WERI-Rb-1 (cell line): ENCODE data around the gene CYP2A6.
"Not testable (repeated sequence)": the region's sequence is repeated elsewhere in the genome, so short reads cannot be mapped to it uniquely, and the experiment has no call there.

ENCODE experiments used
- DNase-seq: peaks from one replicate; pipeline ENCODE4 v3.0.0-alpha.2; 2020
- H3K27ac ChIP-seq: fragments of 250-450 bp; sonication (Bioruptor Pico); 2 replicates; pipeline ENCODE4 v1.5.1; 2020; ENCODE audit warnings: mild to moderate bottlenecking, moderate library complexity
- H3K27me3 ChIP-seq: fragments of 250-450 bp; sonication (Bioruptor Pico); 2 replicates; pipeline ENCODE4 v1.5.1; 2021; ENCODE audit warnings: mild to moderate bottlenecking, low read depth, moderate library complexity; ENCODE audit not compliant: insufficient read depth, severe bottlenecking
- H3K36me3 ChIP-seq: fragments of 250-450 bp; sonication (Bioruptor Pico); 2 replicates; pipeline ENCODE4 v1.5.1; 2020; ENCODE audit warnings: mild to moderate bottlenecking, moderate library complexity
- H3K4me3 ChIP-seq: 2 replicates; pipeline ENCODE4 v1.5.1; 2011; ENCODE audit warnings: low read depth, mild to moderate bottlenecking, control low read depth, low read length
- H3K9me3 ChIP-seq: fragments of 250-450 bp; sonication (Bioruptor Pico); 2 replicates; pipeline ENCODE4 v1.5.1; 2021; ENCODE audit warnings: mild to moderate bottlenecking, moderate library complexity; ENCODE audit not compliant: severe bottlenecking
- CTCF ChIP-seq: IDR thresholded peaks from 2 replicates; pipeline ENCODE4 v1.5.1; 2011; ENCODE audit warnings: low read depth, mild to moderate bottlenecking, control low read depth, inconsistent platforms, low read length

CYP2A6 gene

DNA sequence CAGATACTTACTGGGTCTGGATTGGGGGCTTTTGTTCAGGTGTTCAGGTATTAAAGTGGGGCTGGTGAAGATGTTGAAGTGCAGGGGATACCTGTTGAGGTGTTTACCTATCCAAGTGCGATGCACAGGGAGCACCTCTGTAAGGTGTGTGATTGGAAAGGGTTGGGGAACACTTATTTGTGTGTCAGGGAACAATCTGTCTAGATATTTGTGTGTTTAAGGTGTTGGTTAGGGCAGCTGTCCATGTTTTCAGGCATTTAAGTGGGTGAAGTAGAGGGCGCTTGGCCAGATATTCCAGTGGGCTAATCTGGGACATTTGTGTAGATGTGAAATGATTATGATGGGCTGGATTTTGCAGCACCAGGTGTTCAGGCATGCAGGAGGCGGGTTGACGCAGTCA lies 29.1 kb upstream of the CYP2A6 start:
- H3K9me3 ChIP-seq, H3K36me3 ChIP-seq, DNase-seq, H3K27me3 ChIP-seq, H3K27ac ChIP-seq, H3K4me3 ChIP-seq: not testable (repeated sequence)

- H3K4me3 ChIP-seq: not testable (repeated sequence)
Observed at GRCh38 chr19:40875526-40875951, 25.3 kb upstream of the CYP2A6 start.

GRCh38 chr19:40874874-40875273 lies 24.6 kb upstream of the CYP2A6 start:
- H3K9me3 ChIP-seq, H3K27me3 ChIP-seq, H3K36me3 ChIP-seq, H3K27ac ChIP-seq, H3K4me3 ChIP-seq, DNase-seq: not testable (repeated sequence)

More at GRCh38 chr19:40875526-40875951, 25.3 kb upstream of the CYP2A6 start:
- not testable (repeated sequence) for H3K9me3 ChIP-seq, H3K27me3 ChIP-seq, H3K27ac ChIP-seq, DNase-seq, H3K36me3 ChIP-seq

DNA sequence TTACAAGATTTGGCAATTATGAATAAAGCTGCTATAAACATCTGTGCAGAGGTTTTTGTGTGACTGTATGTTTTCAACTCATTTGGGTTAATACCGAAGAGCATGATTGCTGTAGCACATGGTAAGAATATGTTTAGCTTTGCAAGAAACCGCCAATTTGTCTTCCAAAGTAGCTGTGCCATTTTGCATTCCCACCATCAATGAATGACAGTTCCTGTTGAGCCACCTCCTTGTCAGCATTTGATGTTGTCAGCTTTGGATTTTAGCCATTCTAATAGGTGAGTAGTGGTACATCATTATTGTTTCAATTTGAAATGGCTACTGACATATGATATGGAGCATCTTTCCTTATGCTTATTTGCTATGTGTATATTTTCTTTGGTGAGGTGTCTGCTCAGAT lies 23.6 kb upstream of the CYP2A6 start:
- not testable (repeated sequence) for H3K36me3 ChIP-seq, DNase-seq, H3K9me3 ChIP-seq, H3K27ac ChIP-seq, H3K4me3 ChIP-seq, H3K27me3 ChIP-seq

DNA sequence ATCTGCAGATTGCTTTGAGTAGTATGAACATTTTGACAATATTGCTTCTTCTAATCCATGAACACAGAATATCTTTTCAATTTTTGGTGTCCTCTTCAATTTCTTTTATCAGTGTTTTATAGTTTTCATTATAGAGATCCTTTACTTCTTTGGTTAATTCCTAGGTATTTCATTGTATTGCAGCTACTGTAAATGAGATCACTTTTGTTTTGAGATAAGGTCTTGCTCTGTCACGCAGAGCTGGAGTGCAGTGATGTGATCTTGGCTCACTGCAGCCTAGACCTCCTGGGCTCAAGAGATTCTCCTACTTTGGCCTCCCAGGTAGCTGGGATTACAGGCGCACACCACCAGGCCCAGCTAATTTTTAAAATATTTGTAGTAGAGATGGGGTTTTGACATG lies 22.0 kb upstream of the CYP2A6 start:
- Histone ChIP-seq H3K9me3 (no peaks in the 10 kb centered on the region), H3K27me3 (no peaks in the 10 kb centered on the region), H3K4me3 (no peak overlapping the region), H3K36me3 (no peaks in the 10 kb centered on the region), H3K27ac (no peak overlapping the region)
- TF ChIP-seq CTCF: no peak
- no peak for DNase-seq

- TF ChIP-seq CTCF: no peak
- DNase-seq: no peak
- Histone ChIP-seq H3K27ac (no peak overlapping the region), H3K9me3 (no peaks in the 10 kb centered on the region), H3K36me3 (no peaks in the 10 kb centered on the region), H3K27me3 (no peaks in the 10 kb centered on the region), H3K4me3 (no peak overlapping the region)
Observed at GRCh38 chr19:40867701-40868100, 17.5 kb upstream of the CYP2A6 start.

- not testable (repeated sequence) for H3K36me3 ChIP-seq, H3K4me3 ChIP-seq, DNase-seq, H3K9me3 ChIP-seq, H3K27ac ChIP-seq, H3K27me3 ChIP-seq
Observed at GRCh38 chr19:40864739-40865496, 14.7 kb upstream of the CYP2A6 start.

DNA sequence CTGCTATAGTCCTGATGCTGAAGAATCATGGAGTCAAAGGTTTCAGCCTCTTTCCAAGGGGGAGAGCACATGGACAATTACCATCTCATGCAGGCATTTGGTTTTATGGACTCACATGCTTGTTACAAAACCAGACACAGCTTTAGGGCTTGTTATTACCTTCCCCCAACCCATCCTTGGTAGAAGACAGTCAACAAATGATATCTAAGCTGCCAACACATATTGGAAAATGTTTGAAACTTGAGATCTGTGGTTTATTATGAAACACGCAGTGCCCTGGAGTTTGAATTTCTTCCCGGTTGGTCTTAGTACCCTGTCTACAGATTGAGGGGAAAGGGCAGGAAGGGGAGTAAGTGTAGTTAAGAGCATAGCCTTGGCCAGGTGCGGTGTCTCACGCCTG lies 12.5 kb upstream of the CYP2A6 start:
- Histone ChIP-seq H3K27me3 (no peaks in the 10 kb centered on the region), H3K9me3 (no peaks in the 10 kb centered on the region), H3K4me3 (no peak overlapping the region), H3K36me3 (no peaks in the 10 kb centered on the region), H3K27ac (no peak overlapping the region)
- TF ChIP-seq CTCF: no peak
- DNase-seq: no peak
